Loucy (cell line): ENCODE data around the gene NMT2.

Experiments used
- CTCF ChIP-seq: fragments of 200-600 bp; sonication (generic); conservative IDR thresholded peaks from 2 replicates; pipeline ENCODE4 v1.5.1; 2014; ENCODE audit warnings: mild to moderate bottlenecking, antibody characterized with exemption, low read length
- EZH2phosphoT487 ChIP-seq: fragments of 200-600 bp; IDR thresholded peaks from 2 replicates; pipeline ENCODE4 v1.6.1; 2018; ENCODE audit warnings: antibody characterized with exemption, mild to moderate bottlenecking, moderate library complexity, borderline replicate concordance

- TF ChIP-seq CTCF: no peak
- no peak for TF ChIP-seq EZH2phosphoT487
These were observed 37.2 kb downstream of the NMT2 start for GRCh38 chr10:15131330-15131729.
